Stimulated activated naive CD8-positive, alpha-beta T cell treated with anti-CD3 and anti-CD28 coated beads, Interleukin-15, Interleukin-2, amounts not matched to agents 100 ng/mL and 50 ng/mL, for 24 hours (primary cell): ENCODE measurements around the gene TBC1D22A.
"Not testable (repeated sequence)": the region's sequence is repeated elsewhere in the genome, so short reads cannot be mapped to it uniquely, and the experiment has no call there.

Source experiments
- H3K27ac Mint-ChIP-seq: one replicate; pipeline ENCODE4 v1.8.0; 2021; ENCODE audit warnings: mild to moderate bottlenecking, mixed read lengths
- H3K27me3 Mint-ChIP-seq: one replicate; pipeline ENCODE4 v1.8.0; 2021; ENCODE audit warnings: mixed read lengths
- H3K36me3 Mint-ChIP-seq: one replicate; pipeline ENCODE4 v1.8.0; 2021; ENCODE audit warnings: low read depth, mixed read lengths
- H3K4me1 Mint-ChIP-seq: one replicate; pipeline ENCODE4 v1.8.0; 2021; ENCODE audit warnings: low read depth, mixed read lengths
- H3K4me3 Mint-ChIP-seq: one replicate; pipeline ENCODE4 v1.8.0; 2021; ENCODE audit warnings: mild to moderate bottlenecking, mixed read lengths
- H3K9me3 Mint-ChIP-seq: one replicate; pipeline ENCODE4 v1.8.0; 2021; ENCODE audit warnings: mixed read lengths

The TBC1D22A gene

DNA sequence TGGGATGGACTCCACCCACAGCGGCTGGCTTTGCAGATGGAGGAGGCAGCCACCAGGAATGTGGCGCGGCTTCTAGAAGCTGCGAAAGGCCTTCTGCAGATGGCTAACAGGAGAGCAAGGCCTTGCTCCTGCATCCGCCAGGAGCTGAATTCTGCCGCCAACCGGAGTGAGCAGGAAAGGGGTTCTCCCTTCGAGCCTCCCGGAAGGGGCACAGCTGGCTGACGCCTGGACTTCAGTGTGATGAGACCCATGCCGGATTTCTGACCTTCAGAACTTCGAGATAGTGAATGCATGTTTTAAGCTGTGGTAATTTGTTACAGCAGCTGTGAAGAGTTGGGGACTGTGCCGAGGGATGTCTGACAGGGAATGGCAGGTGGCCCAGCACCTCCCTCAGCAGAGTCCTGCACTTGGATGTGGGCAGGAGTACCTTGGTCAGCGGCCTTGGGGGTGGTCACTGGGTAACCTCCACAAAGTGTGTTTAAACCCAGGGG, 7.7 kb downstream of the TBC1D22A start:
- peak overlapping the region; percentile 86 for H3K27ac Mint-ChIP-seq
- H3K9me3 Mint-ChIP-seq, result no peaks in the 10 kb centered on the region
- no peaks in the 10 kb centered on the region for H3K27me3 Mint-ChIP-seq
- peaks cover 84% of the 10 kb centered on the region for H3K4me1 Mint-ChIP-seq
- peak overlapping the region; percentile 28 for H3K4me3 Mint-ChIP-seq
- H3K36me3 Mint-ChIP-seq, result peaks cover 12% of the 10 kb centered on the region

DNA sequence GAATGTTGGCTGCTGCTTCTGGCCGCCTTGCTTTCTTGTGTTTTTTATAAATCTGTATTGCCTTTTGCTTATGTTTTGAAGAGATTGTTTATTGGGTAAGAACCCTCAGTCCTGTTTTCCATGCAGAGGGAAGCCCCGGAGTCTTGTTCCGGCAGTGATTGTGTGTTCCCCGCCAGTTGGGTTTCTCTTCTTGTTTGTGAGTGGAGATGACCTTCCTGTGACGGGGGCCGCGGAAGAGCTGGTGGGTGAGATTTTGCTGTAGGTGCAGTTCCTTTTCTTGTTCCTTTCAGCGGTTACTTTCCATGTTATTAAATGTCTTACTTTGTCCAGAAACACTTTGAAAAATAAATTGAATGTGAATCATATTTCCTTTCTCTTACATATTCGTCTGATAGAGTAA, 8.3 kb downstream of the TBC1D22A start:
- peaks cover 85% of the 10 kb centered on the region for H3K4me1 Mint-ChIP-seq
- peaks cover 12% of the 10 kb centered on the region for H3K36me3 Mint-ChIP-seq
- peak overlapping the region; percentile 86 for H3K27ac Mint-ChIP-seq
- H3K27me3 Mint-ChIP-seq, result no peaks in the 10 kb centered on the region
- peak overlapping the region; percentile 54 for H3K4me3 Mint-ChIP-seq
- no peaks in the 10 kb centered on the region for H3K9me3 Mint-ChIP-seq

DNA sequence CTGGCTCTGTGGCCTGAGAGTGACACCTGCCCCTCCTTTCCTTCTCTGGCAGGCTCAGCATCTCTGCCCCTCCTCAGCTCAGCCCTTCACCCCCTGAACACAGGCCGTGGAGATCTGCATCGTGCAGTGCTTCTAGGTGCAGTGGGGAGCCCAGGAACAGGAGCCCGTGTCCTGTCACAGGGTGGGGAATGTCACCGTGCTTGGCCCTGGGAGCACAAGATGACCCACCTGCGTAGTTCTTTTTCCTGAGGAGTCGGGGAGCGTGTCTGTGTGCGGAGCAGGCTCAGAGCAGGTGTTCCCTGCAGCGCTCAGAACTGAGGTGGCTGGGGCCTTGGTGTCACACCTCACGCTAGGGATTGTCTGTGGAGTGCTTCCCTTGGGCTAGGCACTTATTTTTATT, 10.6 kb downstream of the TBC1D22A start:
- H3K4me1 Mint-ChIP-seq, result peaks cover 89% of the 10 kb centered on the region
- H3K4me3 Mint-ChIP-seq, result peak overlapping the region; percentile 48
- H3K36me3 Mint-ChIP-seq, result peaks cover 23% of the 10 kb centered on the region
- no peaks in the 10 kb centered on the region for H3K27me3 Mint-ChIP-seq
- H3K27ac Mint-ChIP-seq, result peak overlapping the region; percentile 88
- H3K9me3 Mint-ChIP-seq, result no peaks in the 10 kb centered on the region

GRCh38 chr22:46774253-46774979, 12.0 kb downstream of the TBC1D22A start:
- Mint-ChIP-seq H3K4me3 (peak overlapping the region; percentile 64), H3K4me1 (peaks cover 83% of the 10 kb centered on the region), H3K27me3 (no peaks in the 10 kb centered on the region), H3K27ac (peak overlapping the region; percentile 88), H3K9me3 (no peaks in the 10 kb centered on the region), H3K36me3 (peaks cover 24% of the 10 kb centered on the region)

- no peaks in the 10 kb centered on the region for H3K27me3 Mint-ChIP-seq
- peaks cover 24% of the 10 kb centered on the region for H3K36me3 Mint-ChIP-seq
- no peaks in the 10 kb centered on the region for H3K9me3 Mint-ChIP-seq
- H3K4me3 Mint-ChIP-seq, result peak overlapping the region; percentile 64
- peak overlapping the region; percentile 88 for H3K27ac Mint-ChIP-seq
- peaks cover 75% of the 10 kb centered on the region for H3K4me1 Mint-ChIP-seq
These were observed 12.8 kb downstream of the TBC1D22A start for GRCh38 chr22:46774980-46775849.

GRCh38 chr22:46775850-46776826, 13.7 kb downstream of the TBC1D22A start:
- peak overlapping the region; percentile 72 for H3K4me3 Mint-ChIP-seq
- peaks cover 65% of the 10 kb centered on the region for H3K4me1 Mint-ChIP-seq
- H3K9me3 Mint-ChIP-seq, result no peaks in the 10 kb centered on the region
- no peaks in the 10 kb centered on the region for H3K27me3 Mint-ChIP-seq
- peaks cover 24% of the 10 kb centered on the region for H3K36me3 Mint-ChIP-seq
- H3K27ac Mint-ChIP-seq, result peak overlapping the region; percentile 88

DNA sequence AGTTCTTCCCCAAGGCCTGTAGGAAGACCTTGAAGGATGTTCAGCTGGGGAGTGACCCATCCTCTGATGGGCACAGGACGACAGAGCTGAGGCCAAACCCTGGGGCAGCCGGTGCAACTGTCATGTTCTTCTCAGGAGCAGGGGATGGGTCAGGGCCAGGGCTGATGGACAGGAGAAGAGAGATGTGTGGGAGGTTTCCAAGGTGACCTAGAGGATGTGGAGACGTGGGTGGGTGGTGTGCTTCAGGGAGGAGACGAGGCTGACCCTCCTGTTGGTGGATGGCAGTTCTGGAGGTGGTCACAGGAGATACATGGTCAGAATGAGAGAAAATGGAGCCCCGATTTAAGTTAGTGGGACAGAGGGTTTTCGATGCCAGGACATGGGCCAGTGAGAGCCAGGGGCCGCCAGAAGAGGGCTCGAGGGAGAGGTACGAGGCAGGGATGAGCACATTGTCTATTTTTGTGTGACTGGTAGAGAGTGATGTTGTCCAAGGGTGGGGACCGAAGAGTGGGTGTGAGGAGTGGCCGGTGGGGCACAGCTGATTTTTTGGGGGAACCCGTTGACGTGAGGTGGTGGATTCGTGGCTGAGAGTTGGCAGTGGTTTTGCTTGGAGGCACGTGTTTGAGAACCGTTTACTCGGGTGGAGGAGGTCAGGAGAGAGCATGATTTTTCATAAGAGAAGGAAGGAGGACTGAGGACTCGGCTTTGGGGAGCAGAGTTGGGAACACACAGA, 14.6 kb downstream of the TBC1D22A start:
- Mint-ChIP-seq H3K9me3 (no peaks in the 10 kb centered on the region), H3K27ac (peak overlapping the region; percentile 88), H3K4me1 (peaks cover 65% of the 10 kb centered on the region), H3K4me3 (peak overlapping the region; percentile 72), H3K36me3 (peaks cover 24% of the 10 kb centered on the region), H3K27me3 (no peaks in the 10 kb centered on the region)

DNA sequence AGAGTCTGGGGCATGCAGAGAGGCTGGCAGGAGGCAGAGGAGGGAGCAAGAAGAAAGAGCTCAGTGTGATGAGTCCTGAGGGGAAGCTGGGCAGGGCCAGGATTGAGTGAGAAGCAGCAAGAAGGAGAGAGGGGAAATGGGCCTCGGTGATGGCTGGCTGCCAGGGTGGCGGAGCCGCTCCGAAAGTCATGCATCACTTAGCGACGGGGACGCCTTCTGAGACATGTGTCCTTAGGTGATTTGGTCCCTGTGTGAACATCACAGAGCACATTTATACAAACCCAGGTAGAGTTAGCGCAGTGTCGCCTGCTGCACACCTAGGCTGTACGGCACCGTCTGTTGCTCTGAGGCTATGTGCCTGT, 15.1 kb downstream of the TBC1D22A start:
- Mint-ChIP-seq H3K4me1 (peaks cover 68% of the 10 kb centered on the region), H3K9me3 (no peaks in the 10 kb centered on the region), H3K4me3 (peak overlapping the region; percentile 72), H3K27me3 (no peaks in the 10 kb centered on the region), H3K27ac (peak overlapping the region; percentile 88), H3K36me3 (peaks cover 24% of the 10 kb centered on the region)

GRCh38 chr22:46779023-46779422, 16.6 kb downstream of the TBC1D22A start:
- Mint-ChIP-seq H3K9me3 (no peaks in the 10 kb centered on the region), H3K4me1 (peaks cover 58% of the 10 kb centered on the region), H3K36me3 (peaks cover 29% of the 10 kb centered on the region), H3K27me3 (no peaks in the 10 kb centered on the region), H3K27ac (no peak overlapping the region), H3K4me3 (no peak overlapping the region)

GRCh38 chr22:46779651-46780050, 17.2 kb downstream of the TBC1D22A start:
- Mint-ChIP-seq H3K4me3 (no peak overlapping the region), H3K27me3 (no peaks in the 10 kb centered on the region), H3K27ac (no peak overlapping the region), H3K36me3 (peaks cover 29% of the 10 kb centered on the region), H3K9me3 (no peaks in the 10 kb centered on the region), H3K4me1 (peaks cover 55% of the 10 kb centered on the region)

DNA sequence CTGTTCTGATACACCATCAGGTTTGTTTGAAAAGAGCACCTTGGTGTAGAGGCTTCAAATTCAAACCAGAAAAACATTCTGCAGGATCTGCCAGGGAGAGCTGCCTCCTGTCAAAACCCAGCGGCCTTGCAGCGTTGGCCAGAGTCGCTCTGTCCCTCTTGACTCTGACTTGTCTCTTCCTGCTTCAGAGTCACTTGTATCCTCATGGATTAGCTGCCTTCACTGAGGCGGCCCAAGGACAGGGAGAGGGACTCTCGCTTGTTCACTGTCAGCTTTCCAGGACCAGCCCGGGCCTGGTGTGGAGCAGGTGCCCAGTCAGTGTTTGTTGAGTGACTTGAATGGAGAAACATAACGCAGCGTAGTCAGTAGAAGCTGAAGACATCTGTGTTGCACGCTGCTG, 18.0 kb downstream of the TBC1D22A start:
- Mint-ChIP-seq H3K27ac (no peak overlapping the region), H3K4me1 (peaks cover 54% of the 10 kb centered on the region), H3K27me3 (no peaks in the 10 kb centered on the region), H3K4me3 (no peak overlapping the region), H3K9me3 (no peaks in the 10 kb centered on the region), H3K36me3 (peaks cover 30% of the 10 kb centered on the region)

GRCh38 chr22:46781291-46781690, 18.8 kb downstream of the TBC1D22A start:
- Mint-ChIP-seq H3K9me3 (no peaks in the 10 kb centered on the region), H3K27ac (no peak overlapping the region), H3K4me3 (no peak overlapping the region), H3K27me3 (no peaks in the 10 kb centered on the region), H3K4me1 (peaks cover 48% of the 10 kb centered on the region), H3K36me3 (peaks cover 29% of the 10 kb centered on the region)

GRCh38 chr22:46782200-46782599, 19.8 kb downstream of the TBC1D22A start:
- H3K4me1 Mint-ChIP-seq, result peaks cover 44% of the 10 kb centered on the region
- H3K9me3 Mint-ChIP-seq, H3K27me3 Mint-ChIP-seq, H3K27ac Mint-ChIP-seq, H3K4me3 Mint-ChIP-seq: not testable (repeated sequence)
- H3K36me3 Mint-ChIP-seq, result peaks cover 27% of the 10 kb centered on the region

GRCh38 chr22:46783721-46784120, 21.3 kb downstream of the TBC1D22A start:
- no peak overlapping the region for H3K4me3 Mint-ChIP-seq
- H3K4me1 Mint-ChIP-seq, result peaks cover 43% of the 10 kb centered on the region
- no peak overlapping the region for H3K27ac Mint-ChIP-seq
- no peaks in the 10 kb centered on the region for H3K9me3 Mint-ChIP-seq
- no peaks in the 10 kb centered on the region for H3K27me3 Mint-ChIP-seq
- peaks cover 21% of the 10 kb centered on the region for H3K36me3 Mint-ChIP-seq
